ENCODE measurements around the gene PLB1.

DNA sequence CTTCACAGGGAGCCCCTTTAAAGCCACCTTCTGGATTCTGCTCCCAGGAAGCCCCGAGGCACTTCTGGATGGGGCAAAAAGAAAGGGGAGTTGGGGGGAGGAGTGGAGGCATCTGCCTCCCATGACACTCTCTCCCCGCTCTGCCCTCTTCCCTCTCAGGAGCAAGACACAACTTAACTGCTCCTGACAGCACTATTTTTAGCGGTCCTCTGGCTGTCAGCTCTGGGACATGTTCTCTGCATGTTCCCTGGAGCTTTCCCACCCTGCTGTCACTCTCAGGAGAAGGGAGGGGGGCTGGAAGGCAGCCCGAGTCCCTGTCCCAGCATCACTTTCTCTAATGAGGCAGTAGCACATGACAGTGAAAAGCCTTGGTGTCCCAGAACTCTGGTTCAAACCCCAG lies 32.3 kb downstream of the PLB1 start:
- TF ChIP-seq, protein P1, sequence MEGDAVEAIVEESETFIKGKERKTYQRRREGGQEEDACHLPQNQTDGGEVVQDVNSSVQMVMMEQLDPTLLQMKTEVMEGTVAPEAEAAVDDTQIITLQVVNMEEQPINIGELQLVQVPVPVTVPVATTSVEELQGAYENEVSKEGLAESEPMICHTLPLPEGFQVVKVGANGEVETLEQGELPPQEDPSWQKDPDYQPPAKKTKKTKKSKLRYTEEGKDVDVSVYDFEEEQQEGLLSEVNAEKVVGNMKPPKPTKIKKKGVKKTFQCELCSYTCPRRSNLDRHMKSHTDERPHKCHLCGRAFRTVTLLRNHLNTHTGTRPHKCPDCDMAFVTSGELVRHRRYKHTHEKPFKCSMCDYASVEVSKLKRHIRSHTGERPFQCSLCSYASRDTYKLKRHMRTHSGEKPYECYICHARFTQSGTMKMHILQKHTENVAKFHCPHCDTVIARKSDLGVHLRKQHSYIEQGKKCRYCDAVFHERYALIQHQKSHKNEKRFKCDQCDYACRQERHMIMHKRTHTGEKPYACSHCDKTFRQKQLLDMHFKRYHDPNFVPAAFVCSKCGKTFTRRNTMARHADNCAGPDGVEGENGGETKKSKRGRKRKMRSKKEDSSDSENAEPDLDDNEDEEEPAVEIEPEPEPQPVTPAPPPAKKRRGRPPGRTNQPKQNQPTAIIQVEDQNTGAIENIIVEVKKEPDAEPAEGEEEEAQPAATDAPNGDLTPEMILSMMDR (IDR thresholded peaks at IDR 0.05; ENCODE audit: poor library complexity, severe bottlenecking), result no peak
- TF ChIP-seq EZH2 (IDR thresholded peaks at IDR 0.05; ENCODE audit: borderline replicate concordance, insufficient read depth, low read length, poor library complexity, severe bottlenecking) (no peak), POLR2AphosphoS5 (IDR thresholded peaks at IDR 0.05) (peak; percentile 72), SMC3 (conservative IDR thresholded peaks at IDR 0.05; ENCODE audit: poor library complexity) (no peak), TAF1 (IDR thresholded peaks at IDR 0.05; ENCODE audit: low read depth) (no peak), EP300 (conservative IDR thresholded peaks at IDR 0.05; ENCODE audit: poor library complexity, severe bottlenecking) (peak; percentile 85), RAD21 (conservative IDR thresholded peaks at IDR 0.05) (no peak), MXI1 (conservative IDR thresholded peaks at IDR 0.05; ENCODE audit: poor library complexity, severe bottlenecking) (no peak)
- TF ChIP-seq, protein P2, sequence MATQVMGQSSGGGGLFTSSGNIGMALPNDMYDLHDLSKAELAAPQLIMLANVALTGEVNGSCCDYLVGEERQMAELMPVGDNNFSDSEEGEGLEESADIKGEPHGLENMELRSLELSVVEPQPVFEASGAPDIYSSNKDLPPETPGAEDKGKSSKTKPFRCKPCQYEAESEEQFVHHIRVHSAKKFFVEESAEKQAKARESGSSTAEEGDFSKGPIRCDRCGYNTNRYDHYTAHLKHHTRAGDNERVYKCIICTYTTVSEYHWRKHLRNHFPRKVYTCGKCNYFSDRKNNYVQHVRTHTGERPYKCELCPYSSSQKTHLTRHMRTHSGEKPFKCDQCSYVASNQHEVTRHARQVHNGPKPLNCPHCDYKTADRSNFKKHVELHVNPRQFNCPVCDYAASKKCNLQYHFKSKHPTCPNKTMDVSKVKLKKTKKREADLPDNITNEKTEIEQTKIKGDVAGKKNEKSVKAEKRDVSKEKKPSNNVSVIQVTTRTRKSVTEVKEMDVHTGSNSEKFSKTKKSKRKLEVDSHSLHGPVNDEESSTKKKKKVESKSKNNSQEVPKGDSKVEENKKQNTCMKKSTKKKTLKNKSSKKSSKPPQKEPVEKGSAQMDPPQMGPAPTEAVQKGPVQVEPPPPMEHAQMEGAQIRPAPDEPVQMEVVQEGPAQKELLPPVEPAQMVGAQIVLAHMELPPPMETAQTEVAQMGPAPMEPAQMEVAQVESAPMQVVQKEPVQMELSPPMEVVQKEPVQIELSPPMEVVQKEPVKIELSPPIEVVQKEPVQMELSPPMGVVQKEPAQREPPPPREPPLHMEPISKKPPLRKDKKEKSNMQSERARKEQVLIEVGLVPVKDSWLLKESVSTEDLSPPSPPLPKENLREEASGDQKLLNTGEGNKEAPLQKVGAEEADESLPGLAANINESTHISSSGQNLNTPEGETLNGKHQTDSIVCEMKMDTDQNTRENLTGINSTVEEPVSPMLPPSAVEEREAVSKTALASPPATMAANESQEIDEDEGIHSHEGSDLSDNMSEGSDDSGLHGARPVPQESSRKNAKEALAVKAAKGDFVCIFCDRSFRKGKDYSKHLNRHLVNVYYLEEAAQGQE (IDR thresholded peaks at IDR 0.05; ENCODE audit: borderline replicate concordance), result no peak

Measured in neural cell (in vitro differentiated cells).